HCT116 (cell line): Measurements from ENCODE around the gene LOXL1. TPM values are rescaled to one million over a fixed set of nuclear protein-coding genes. Genes with fewer than 3 reads are reported as not detected.
A peak's percentile ranks its signal among the peaks of the same experiment; 100 is the strongest.

Source experiments
- ATAC-seq: fragments of 200-7000 bp; cut with Tn5 transposase; 2 replicates; pipeline ENCODE4 v1.9.1; 2020; ENCODE audit warnings: mild to moderate bottlenecking, moderate library complexity
- BruUV-seq: library from RNA; stranded (reverse); fragments of 400-500 nt; replicated peaks from 2 replicates; lab custom pipeline; 2021; lab: Mats Ljungman, UMichigan
- CTCF ChIA-PET: fragments of 300-600 bp; sonication (Branson Sonifier 250); formaldehyde crosslinking; loops from one replicate; lab custom pipeline; 2021; ENCODE audit warnings: antibody characterized with exemption; lab: Charles Lee
- POLR2A ChIA-PET: fragments of 300-600, 350-600 bp; sonication (Branson Sonifier 250); formaldehyde crosslinking; loops from one replicate; lab custom pipeline; 2021; ENCODE audit warnings: antibody characterized with exemption; lab: Charles Lee
- RAD21 ChIA-PET, 2 experiments: fragments of 300-600 bp; sonication (Branson Sonifier 250); formaldehyde crosslinking; loops; one replicate each; lab custom pipeline; 2023; ENCODE audit warnings: low total read pairs in 2 of 2; ENCODE audit not compliant: uncharacterized antibody in 2 of 2, unreplicated experiment in 2 of 2, low non-redundant PET in 1 of 2; lab: Charles Lee
- DNase-seq: peaks from one replicate; pipeline ENCODE4 v3.0.0-alpha.2; 2010; ENCODE audit warnings: low read depth, low spot score
- H2AFZ ChIP-seq: fragments of 200-600 bp; shearing (Covaris generic), sonication (generic); 2 replicates; pipeline ENCODE4 v1.6.1; 2017; ENCODE audit warnings: low read depth, mixed run types, mixed read lengths, antibody characterized with exemption, low read length; ENCODE audit not compliant: poor library complexity, severe bottlenecking
- H3K27ac ChIP-seq: 2 replicates; pipeline ENCODE4 v1.5.1; 2012; ENCODE audit warnings: low read depth, low read length
- H3K27me3 ChIP-seq: fragments of 200-600 bp; sonication (generic); 2 replicates; pipeline ENCODE4 v1.6.1; 2016; ENCODE audit warnings: mixed run types, low read length, mixed read lengths; ENCODE audit not compliant: insufficient read depth
- H3K36me3 ChIP-seq, 2 experiments: fragments of 200-500 bp in 1 of 2; fragments of 200-600 bp in 1 of 2; sonication (Bioruptor generic) in 1 of 2; sonication (generic) in 1 of 2; 2 replicates each; pipeline versions ENCODE4 v1.5.1 to v1.6.1; 2014 to 2016; ENCODE audit warnings: low read length in 2 of 2, inconsistent platforms in 1 of 2, mixed read lengths in 1 of 2, mixed run types in 1 of 2; ENCODE audit not compliant: insufficient read depth in 2 of 2, control insufficient read depth in 1 of 2
- H3K4me1 ChIP-seq, 2 experiments: fragments of 200-600 bp in 1 of 2; sonication (generic) in 1 of 2; 2 replicates each; pipeline versions ENCODE4 v1.5.1 to v1.6.1; 2012 to 2017; ENCODE audit warnings: low read length in 2 of 2, inconsistent platforms in 1 of 2, mild to moderate bottlenecking in 1 of 2, mixed read lengths in 1 of 2, mixed run types in 1 of 2, moderate library complexity in 1 of 2; ENCODE audit not compliant: insufficient read depth in 2 of 2, control insufficient read depth in 1 of 2
- H3K4me2 ChIP-seq: fragments of 200-600 bp; sonication (generic); 2 replicates; pipeline ENCODE4 v1.6.1; 2017; ENCODE audit warnings: mixed run types, low read length, mixed read lengths
- H3K4me3 ChIP-seq, 2 experiments: fragments of 200-600 bp in 1 of 2; sonication (generic) in 1 of 2; replicated peaks in 1 of 2; 2 replicates each; pipeline ENCODE4 v1.5.1; 2011 to 2016; ENCODE audit warnings: low read length in 2 of 2, control low read depth in 1 of 2, low read depth in 1 of 2, mild to moderate bottlenecking in 1 of 2, mixed read lengths in 1 of 2, mixed run types in 1 of 2
- H3K79me2 ChIP-seq: fragments of 200-600 bp; sonication (generic); 2 replicates; pipeline ENCODE4 v1.6.1; 2017; ENCODE audit warnings: mild to moderate bottlenecking, mixed run types, low read length, moderate library complexity, mixed read lengths; ENCODE audit not compliant: insufficient read depth
- H3K9ac ChIP-seq: fragments of 200-600 bp; sonication (generic); 2 replicates; pipeline ENCODE4 v1.6.1; 2016; ENCODE audit warnings: low read length, mixed read lengths
- H3K9me2 ChIP-seq: fragments of 200-600 bp; sonication (generic), shearing (Covaris generic); 2 replicates; pipeline ENCODE4 v1.6.1; 2017; ENCODE audit warnings: mixed run types, mild to moderate bottlenecking, moderate library complexity; ENCODE audit not compliant: insufficient read depth
- H3K9me3 ChIP-seq, 2 experiments: fragments of 200-500 bp in 1 of 2; fragments of 200-600 bp in 1 of 2; sonication (Bioruptor generic) in 1 of 2; sonication (generic) in 1 of 2; 2 replicates each; pipeline ENCODE4 v1.6.1; 2014 to 2017; ENCODE audit warnings: low read length in 2 of 2, mixed read lengths in 2 of 2, inconsistent platforms in 1 of 2, low read depth in 1 of 2, mild to moderate bottlenecking in 1 of 2, mixed run types in 1 of 2, moderate library complexity in 1 of 2; ENCODE audit not compliant: control insufficient read depth in 1 of 2, insufficient read depth in 1 of 2
- H4K20me1 ChIP-seq: fragments of 200-600 bp; sonication (generic), shearing (Covaris generic); 2 replicates; pipeline ENCODE4 v1.6.1; 2017; ENCODE audit warnings: mixed run types, mild to moderate bottlenecking, moderate library complexity; ENCODE audit not compliant: insufficient read depth
- ATF3 ChIP-seq: IDR thresholded peaks from 2 replicates; pipeline ENCODE4 v1.6.1; 2012
- CBX3 ChIP-seq: IDR thresholded peaks from 2 replicates; pipeline ENCODE4 v1.6.1; 2012; ENCODE audit warnings: low read depth
- CEBPB ChIP-seq: IDR thresholded peaks from 2 replicates; pipeline ENCODE4 v1.6.1; 2012; ENCODE audit warnings: low read depth
- CTCF ChIP-seq, 3 experiments: fragments of 200-600 bp in 1 of 3; sonication (generic) in 1 of 3; IDR thresholded peaks in 2 of 3; conservative IDR thresholded peaks in 1 of 3; 2 replicates each; pipeline ENCODE4 v1.5.1; 2012 to 2017; ENCODE audit warnings: low read depth in 2 of 3, low read length in 2 of 3, antibody characterized with exemption in 1 of 3, borderline replicate concordance in 1 of 3, control low read depth in 1 of 3, mild to moderate bottlenecking in 1 of 3, mixed read lengths in 1 of 3, mixed run types in 1 of 3, moderate library complexity in 1 of 3; ENCODE audit not compliant: insufficient read depth in 1 of 3
- EGR1 ChIP-seq: IDR thresholded peaks from 2 replicates; pipeline ENCODE4 v1.6.1; 2012; ENCODE audit warnings: low read depth
- ELF1 ChIP-seq: IDR thresholded peaks from 2 replicates; pipeline ENCODE4 v1.6.1; 2012; ENCODE audit warnings: low read depth, borderline replicate concordance
- EZH2phosphoT487 ChIP-seq: fragments of 200-600 bp; IDR thresholded peaks from 2 replicates; pipeline ENCODE4 v1.6.1; 2018; ENCODE audit warnings: antibody characterized with exemption, borderline replicate concordance
- JUND ChIP-seq: IDR thresholded peaks from 2 replicates; pipeline ENCODE4 v1.6.1; 2012
- POLR2A ChIP-seq: IDR thresholded peaks from 2 replicates; pipeline ENCODE4 v1.7.0; 2011; ENCODE audit warnings: borderline replicate concordance; ENCODE audit not compliant: insufficient read depth, insufficient read length; ENCODE audit errors: extremely low read depth
- POLR2AphosphoS5 ChIP-seq: IDR thresholded peaks from 2 replicates; pipeline ENCODE4 v1.6.1; 2011; ENCODE audit warnings: mild to moderate bottlenecking, low read depth, low read length, moderate library complexity
- RAD21 ChIP-seq: IDR thresholded peaks from 2 replicates; pipeline ENCODE4 v1.6.1; 2012; ENCODE audit warnings: low read depth, mild to moderate bottlenecking
- REST ChIP-seq: IDR thresholded peaks from 2 replicates; pipeline ENCODE4 v1.6.1; 2012; ENCODE audit warnings: low read depth
- SIN3A ChIP-seq: IDR thresholded peaks from 2 replicates; pipeline ENCODE4 v1.6.1; 2012; ENCODE audit warnings: low read depth
- SP1 ChIP-seq: IDR thresholded peaks from 2 replicates; pipeline ENCODE4 v1.6.1; 2012; ENCODE audit warnings: low read depth
- SRF ChIP-seq: IDR thresholded peaks from 2 replicates; pipeline ENCODE4 v1.6.1; 2012; ENCODE audit warnings: low read depth
- YY1 ChIP-seq: IDR thresholded peaks from 2 replicates; pipeline ENCODE4 v1.6.1; 2011; ENCODE audit warnings: low read length, low read depth, moderate library complexity, mild to moderate bottlenecking; ENCODE audit not compliant: insufficient replicate concordance; ENCODE audit errors: extremely low read depth
- ZBTB33 ChIP-seq: IDR thresholded peaks from 2 replicates; pipeline ENCODE4 v1.6.1; 2011; ENCODE audit warnings: mild to moderate bottlenecking, low read length, moderate library complexity; ENCODE audit not compliant: insufficient replicate concordance; ENCODE audit errors: extremely low read depth
- ZFX ChIP-seq: fragments of 450-650 bp; IDR thresholded peaks from 2 replicates; pipeline ENCODE4 v1.6.1; 2017
- ZNF274 ChIP-seq: fragments of 200-500 bp; sonication (Bioruptor generic); IDR thresholded peaks from 2 replicates; pipeline ENCODE4 v1.6.1; 2014; ENCODE audit warnings: mild to moderate bottlenecking, low read depth, low read length, inconsistent platforms
- intact Hi-C: fragments of 100-400 bp; cut with micrococcal nuclease; formaldehyde crosslinking; loops from 2 replicates; pipeline ENCODE4 v1.10.0; 2022
- total RNA-seq: library from RNA; stranded (reverse); gene quantifications from one replicate; pipeline ENCODE4 v1.2.1, GENCODE V29; 2021; ENCODE audit not compliant: unreplicated experiment

The LOXL1 gene
- total RNA-seq, 1 experiment from 2014 or later = 14.9 TPM

- Histone ChIP-seq H3K4me2 (peak within 1 kb of the TSS; percentile 91), H2AFZ (peak within 1 kb of the TSS; percentile 88), H3K4me1 (peaks cover 22 to 63% of the 10 kb centered on the region in 2 experiments), H3K9me2 (no peaks in the 10 kb centered on the region), H3K9me3 (no peaks in the 10 kb centered on the region), H3K27me3 (no peaks in the 10 kb centered on the region), H3K9ac (peak within 1 kb of the TSS; percentile 62), H3K27ac (peak within 1 kb of the TSS; percentile 31), H3K36me3 (no peaks in the 10 kb centered on the region), H3K4me3 (peak within 1 kb of the TSS; percentile 69 to 81), H3K79me2 (peaks cover 6% of the 10 kb centered on the region; the same call in 1 of the 2 replicates), H4K20me1 (no peaks in the 10 kb centered on the region)
- peak; percentile 79 for ATAC-seq
- ChIA-PET RAD21 (no interaction called here), CTCF (interaction anchor here (0.6 to 1.4 kb wide), 4 partner anchors 9 to 315 kb away, joined by 3 to 6 read pairs (median 4); no protein-coding TSS in a partner anchor), POLR2A (no interaction called here)
- no TSS peak for BruUV-seq
- peak; percentile 83 for DNase-seq
- intact Hi-C loops = no loop called here
- TF ChIP-seq POLR2A (no peak), ELF1 (no peak; the same call in 1 of the 2 replicates), CBX3 (no peak), EGR1 (no peak), SIN3A (peak; percentile 88), YY1 (peak; percentile 68), RAD21 (no peak), CEBPB (no peak), ZBTB33 (peak; percentile 56), SP1 (peak; percentile 37), ZFX (peak; percentile 56; the same call in 1 of the 2 replicates), SRF (no peak), REST (no peak), POLR2AphosphoS5 (peak; percentile 52), EZH2phosphoT487 (no peak), ZNF274 (no peak), JUND (no peak), CTCF (IDR thresholded peaks at IDR 0.05 in 2 of 3, conservative IDR thresholded peaks at IDR 0.05 in 1 of 3; ENCODE audit: borderline replicate concordance in 1 of 3, insufficient read depth in 1 of 3, low read depth in 2 of 3, low read length in 2 of 3) (peak; percentile 32 to 85 (median 79); a peak in 4 of 6 replicates), ATF3 (no peak)
Observed at GRCh38 chr15:73991726-73992593, 65.7 kb downstream of the LOXL1 start, which contains the start of gene STOML1. Gene STOML1, minus strand, starts transcription at chr15:73992295. Its CDS starts 72 bp downstream, at chr15:73992223.
